Ishikawa (cell line): ENCODE results near the gene COL12A1.

Source experiments
- CEBPB ChIP-seq: IDR thresholded peaks from 2 replicates; pipeline ENCODE4 v1.6.1; 2012
- CREB1 ChIP-seq: IDR thresholded peaks from 2 replicates; pipeline ENCODE4 v1.6.1; 2012; ENCODE audit warnings: low read depth
- EGR1 ChIP-seq: IDR thresholded peaks from 2 replicates; pipeline ENCODE4 v1.6.1; 2012
- EP300 ChIP-seq: IDR thresholded peaks from 2 replicates; pipeline ENCODE4 v1.6.1; 2012; ENCODE audit warnings: borderline replicate concordance
- FOXM1 ChIP-seq: IDR thresholded peaks from 2 replicates; pipeline ENCODE4 v1.6.1; 2012; ENCODE audit warnings: low read depth, borderline replicate concordance
- NFIC ChIP-seq: IDR thresholded peaks from 2 replicates; pipeline ENCODE4 v1.6.1; 2012
- RAD21 ChIP-seq: IDR thresholded peaks from 2 replicates; pipeline ENCODE4 v1.6.1; 2012; ENCODE audit warnings: low read depth
- TAF1 ChIP-seq: IDR thresholded peaks from 2 replicates; pipeline ENCODE4 v1.6.1; 2012; ENCODE audit warnings: low read depth, mild to moderate bottlenecking
- TCF12 ChIP-seq: IDR thresholded peaks from 2 replicates; pipeline ENCODE4 v1.6.1; 2012; ENCODE audit warnings: low read depth
- TEAD4 ChIP-seq: IDR thresholded peaks from 2 replicates; pipeline ENCODE4 v1.6.1; 2012
- USF1 ChIP-seq: IDR thresholded peaks from 2 replicates; pipeline ENCODE4 v1.6.1; 2012
- YY1 ChIP-seq: IDR thresholded peaks from 2 replicates; pipeline ENCODE4 v1.6.1; 2012; ENCODE audit warnings: low read depth
- ZBTB7A ChIP-seq: IDR thresholded peaks from 2 replicates; pipeline ENCODE4 v1.6.1; 2012; ENCODE audit warnings: low read depth
- TF ChIP-seq, protein P1 (sequence below): IDR thresholded peaks from 2 replicates; pipeline ENCODE4 v1.6.1; 2012
- TF ChIP-seq, protein P2 (sequence below): IDR thresholded peaks from 2 replicates; pipeline ENCODE4 v1.6.1; 2012; ENCODE audit warnings: low read depth, mild to moderate bottlenecking

The COL12A1 gene

GRCh38 chr6:75101896-75102295 is 104.0 kb downstream of the COL12A1 start:
- TF ChIP-seq EGR1 (no peak), YY1 (no peak), TAF1 (no peak), USF1 (no peak), CREB1 (no peak), TCF12 (no peak)
- TF ChIP-seq, protein P1, sequence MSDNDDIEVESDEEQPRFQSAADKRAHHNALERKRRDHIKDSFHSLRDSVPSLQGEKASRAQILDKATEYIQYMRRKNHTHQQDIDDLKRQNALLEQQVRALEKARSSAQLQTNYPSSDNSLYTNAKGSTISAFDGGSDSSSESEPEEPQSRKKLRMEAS = no peak

DNA sequence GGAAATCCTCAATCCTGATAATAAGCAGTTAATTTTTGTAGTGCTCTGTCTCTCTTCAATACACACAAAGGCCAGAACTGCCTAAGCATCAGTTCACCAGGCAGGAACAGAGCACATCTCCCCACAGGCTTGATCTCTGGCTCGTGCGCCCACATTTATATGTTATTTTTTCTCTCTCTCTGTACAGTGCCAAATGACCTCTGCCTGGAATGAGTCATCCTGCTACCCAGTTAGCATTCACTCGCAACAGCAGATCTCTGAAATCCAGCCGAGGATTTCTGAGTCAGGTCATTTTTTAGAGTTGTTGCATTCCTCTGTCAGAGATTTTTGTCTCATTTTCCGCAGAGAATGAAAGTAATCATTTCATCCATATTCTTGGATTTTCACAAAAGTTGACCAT is 107.1 kb downstream of the COL12A1 start:
- TF ChIP-seq TEAD4 (no peak), CREB1 (no peak), USF1 (no peak), FOXM1 (no peak)
- TF ChIP-seq, protein P2, sequence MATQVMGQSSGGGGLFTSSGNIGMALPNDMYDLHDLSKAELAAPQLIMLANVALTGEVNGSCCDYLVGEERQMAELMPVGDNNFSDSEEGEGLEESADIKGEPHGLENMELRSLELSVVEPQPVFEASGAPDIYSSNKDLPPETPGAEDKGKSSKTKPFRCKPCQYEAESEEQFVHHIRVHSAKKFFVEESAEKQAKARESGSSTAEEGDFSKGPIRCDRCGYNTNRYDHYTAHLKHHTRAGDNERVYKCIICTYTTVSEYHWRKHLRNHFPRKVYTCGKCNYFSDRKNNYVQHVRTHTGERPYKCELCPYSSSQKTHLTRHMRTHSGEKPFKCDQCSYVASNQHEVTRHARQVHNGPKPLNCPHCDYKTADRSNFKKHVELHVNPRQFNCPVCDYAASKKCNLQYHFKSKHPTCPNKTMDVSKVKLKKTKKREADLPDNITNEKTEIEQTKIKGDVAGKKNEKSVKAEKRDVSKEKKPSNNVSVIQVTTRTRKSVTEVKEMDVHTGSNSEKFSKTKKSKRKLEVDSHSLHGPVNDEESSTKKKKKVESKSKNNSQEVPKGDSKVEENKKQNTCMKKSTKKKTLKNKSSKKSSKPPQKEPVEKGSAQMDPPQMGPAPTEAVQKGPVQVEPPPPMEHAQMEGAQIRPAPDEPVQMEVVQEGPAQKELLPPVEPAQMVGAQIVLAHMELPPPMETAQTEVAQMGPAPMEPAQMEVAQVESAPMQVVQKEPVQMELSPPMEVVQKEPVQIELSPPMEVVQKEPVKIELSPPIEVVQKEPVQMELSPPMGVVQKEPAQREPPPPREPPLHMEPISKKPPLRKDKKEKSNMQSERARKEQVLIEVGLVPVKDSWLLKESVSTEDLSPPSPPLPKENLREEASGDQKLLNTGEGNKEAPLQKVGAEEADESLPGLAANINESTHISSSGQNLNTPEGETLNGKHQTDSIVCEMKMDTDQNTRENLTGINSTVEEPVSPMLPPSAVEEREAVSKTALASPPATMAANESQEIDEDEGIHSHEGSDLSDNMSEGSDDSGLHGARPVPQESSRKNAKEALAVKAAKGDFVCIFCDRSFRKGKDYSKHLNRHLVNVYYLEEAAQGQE = no peak

DNA sequence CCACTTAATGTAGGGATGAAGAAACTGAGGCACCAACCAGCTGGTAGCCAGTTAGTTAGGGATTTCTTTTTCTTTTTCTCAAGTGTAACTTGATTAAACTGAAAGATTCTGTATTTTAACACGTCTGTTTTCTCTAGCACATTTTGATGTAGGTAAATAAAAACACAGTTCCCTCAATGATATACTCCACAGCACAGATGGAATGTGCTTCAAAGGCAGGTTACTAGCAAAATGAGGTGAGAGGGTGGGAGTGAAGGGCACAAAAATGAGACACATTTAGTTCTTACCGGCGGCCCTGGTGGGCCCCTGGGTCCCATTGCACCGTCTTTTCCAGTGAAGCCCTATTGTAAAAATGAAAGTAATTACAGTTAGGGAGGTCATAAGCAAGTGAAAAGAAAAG is 108.9 kb downstream of the COL12A1 start:
- no peak for TF ChIP-seq TAF1
- no peak for TF ChIP-seq CREB1
- TF ChIP-seq, protein P1 = no peak
- no peak for TF ChIP-seq ZBTB7A
- TF ChIP-seq EP300 = no peak
- TF ChIP-seq TCF12 = no peak
- TF ChIP-seq FOXM1 = no peak
- no peak for TF ChIP-seq USF1
- TF ChIP-seq CEBPB = no peak
- TF ChIP-seq YY1 = no peak
- no peak for TF ChIP-seq NFIC
- TF ChIP-seq, protein P2 = no peak
- TF ChIP-seq TEAD4 = no peak
- no peak for TF ChIP-seq EGR1
- TF ChIP-seq RAD21 = no peak

GRCh38 chr6:75094614-75095200 is 111.1 kb downstream of the COL12A1 start:
- TF ChIP-seq TAF1 = no peak
- no peak for TF ChIP-seq RAD21
- TF ChIP-seq, protein P1 = no peak
- no peak for TF ChIP-seq CEBPB
- no peak for TF ChIP-seq ZBTB7A
- no peak for TF ChIP-seq EP300
- no peak for TF ChIP-seq TEAD4
- TF ChIP-seq FOXM1 = no peak
- TF ChIP-seq EGR1 = no peak
- TF ChIP-seq CREB1 = no peak
- TF ChIP-seq YY1 = no peak
- TF ChIP-seq NFIC = no peak
- no peak for TF ChIP-seq TCF12
- TF ChIP-seq USF1 = no peak
- TF ChIP-seq, protein P2 = no peak
